ENCODE results near the gene ARFGEF2. TPM values are rescaled to one million over a fixed set of nuclear protein-coding genes. Genes with fewer than 3 reads are reported as not detected.

ARFGEF2 gene
- total RNA-seq, 1 experiment from 2014 or later: 37.9 TPM

DNA sequence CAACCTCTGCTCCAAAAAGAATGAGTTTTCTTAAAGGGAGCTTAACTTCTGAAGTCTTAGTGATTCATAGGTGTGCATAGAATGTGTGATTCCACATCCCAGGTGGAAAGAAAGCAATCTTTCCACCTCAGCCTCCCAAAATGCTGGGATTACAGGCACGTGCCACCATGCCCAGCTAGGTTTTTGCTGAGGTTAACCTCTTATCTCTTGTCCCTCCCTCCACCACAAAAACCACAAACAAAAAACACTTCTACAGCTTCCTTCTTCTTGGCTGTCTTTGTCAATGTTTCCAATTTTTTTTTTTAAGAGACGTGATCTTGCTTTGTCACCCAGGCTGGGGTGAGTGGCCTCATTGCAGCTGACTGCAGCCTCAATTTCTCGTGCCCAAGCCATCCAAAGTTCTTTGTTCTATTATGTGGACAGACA is 116.5 kb downstream of the ARFGEF2 start:
- no peak overlapping the region for H2AFZ ChIP-seq (ENCODE audit: low read length)
- no peak overlapping the region for H3K27ac ChIP-seq (ENCODE audit: low read length)
- H3K4me3 ChIP-seq (ENCODE audit: low read length): no peak overlapping the region
- no peak overlapping the region for H3K9ac ChIP-seq (ENCODE audit: low read length)
- H4K20me1 ChIP-seq (ENCODE audit: insufficient read depth, low read depth, low read length): no peaks in the 10 kb centered on the region
- H3K4me2 ChIP-seq (ENCODE audit: low read depth, low read length, poor library complexity, severe bottlenecking): no peak overlapping the region
- no peaks in the 10 kb centered on the region for H3K9me3 ChIP-seq (ENCODE audit: low read length)
- no peaks in the 10 kb centered on the region for H3K79me2 ChIP-seq (ENCODE audit: low read length)
- no peak for DNase-seq
- peaks cover 4% of the 10 kb centered on the region; the same call in 1 of the 2 replicates for H3K36me3 ChIP-seq (ENCODE audit: insufficient read depth, low read length)
- H3K27me3 ChIP-seq (ENCODE audit: low read length): no peaks in the 10 kb centered on the region
- H3K4me1 ChIP-seq (ENCODE audit: low read length): peaks cover 7% of the 10 kb centered on the region
- no peaks in the 10 kb centered on the region for H3K9me2 ChIP-seq (replicated peaks; ENCODE audit: insufficient read depth, low read length)

DNA sequence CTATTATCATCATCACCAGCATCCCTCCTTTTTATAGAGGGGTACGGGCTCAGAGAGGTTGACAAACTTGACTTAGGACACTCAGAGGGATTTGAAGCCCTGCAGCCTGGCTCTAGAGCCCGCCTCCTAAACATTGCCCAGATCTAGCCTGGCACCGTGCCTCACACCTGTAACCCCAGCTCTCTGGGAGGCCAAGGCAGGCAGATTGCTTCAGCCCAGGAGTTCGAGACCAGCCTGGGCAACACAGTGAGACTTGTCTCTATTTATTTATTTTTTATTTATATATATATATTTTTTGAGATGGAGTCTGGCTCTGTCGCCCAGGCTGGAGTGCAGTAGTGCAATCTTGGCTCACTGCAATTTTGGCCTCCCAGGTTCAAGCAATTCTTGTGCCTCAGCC is 118.3 kb downstream of the ARFGEF2 start:
- Histone ChIP-seq H3K9me2 (replicated peaks; ENCODE audit: insufficient read depth, low read length) (no peaks in the 10 kb centered on the region), H3K9me3 (ENCODE audit: low read length) (no peaks in the 10 kb centered on the region), H3K27me3 (ENCODE audit: low read length) (no peaks in the 10 kb centered on the region), H3K4me3 (ENCODE audit: low read length) (no peak overlapping the region), H3K4me1 (ENCODE audit: low read length) (peaks cover 7% of the 10 kb centered on the region), H3K9ac (ENCODE audit: low read length) (no peak overlapping the region), H2AFZ (ENCODE audit: low read length) (no peak overlapping the region), H3K36me3 (ENCODE audit: insufficient read depth, low read length) (no peaks in the 10 kb centered on the region), H3K4me2 (ENCODE audit: low read depth, low read length, poor library complexity, severe bottlenecking) (no peak overlapping the region), H4K20me1 (ENCODE audit: insufficient read depth, low read depth, low read length) (no peaks in the 10 kb centered on the region), H3K79me2 (ENCODE audit: low read length) (no peaks in the 10 kb centered on the region), H3K27ac (ENCODE audit: low read length) (no peak overlapping the region)
- no peak for DNase-seq

DNA sequence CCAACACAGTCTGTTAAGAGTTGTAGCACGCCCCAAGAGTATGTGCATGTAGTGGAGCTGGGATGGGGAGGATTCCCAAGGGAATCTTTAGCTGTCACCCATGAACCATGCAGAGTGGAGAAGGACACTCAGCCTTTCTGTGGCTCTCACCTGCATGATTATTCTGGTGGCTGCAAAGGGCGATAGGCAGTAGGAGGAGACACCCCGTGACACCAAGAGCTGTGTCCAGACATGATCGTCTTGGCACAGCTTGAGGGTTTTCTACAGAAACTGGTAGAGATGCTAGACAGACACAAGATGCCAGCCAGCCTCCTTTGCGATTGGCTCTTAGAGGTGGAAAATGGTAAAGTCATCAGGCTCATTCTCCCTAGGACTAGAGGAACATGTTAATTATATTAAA is 121.5 kb downstream of the ARFGEF2 start:
- no peaks in the 10 kb centered on the region for H3K27me3 ChIP-seq (ENCODE audit: low read length)
- H3K4me1 ChIP-seq (ENCODE audit: low read length): peaks cover 17% of the 10 kb centered on the region
- H3K4me2 ChIP-seq (ENCODE audit: low read depth, low read length, poor library complexity, severe bottlenecking): no peak overlapping the region
- H3K9ac ChIP-seq (ENCODE audit: low read length): no peak overlapping the region
- no peak overlapping the region for H3K4me3 ChIP-seq (ENCODE audit: low read length)
- H3K36me3 ChIP-seq (ENCODE audit: insufficient read depth, low read length): peaks cover under 1% of the 10 kb centered on the region; the same call in 1 of the 2 replicates
- H3K27ac ChIP-seq (ENCODE audit: low read length): no peak overlapping the region
- DNase-seq: no peak
- peaks cover 17% of the 10 kb centered on the region for H3K79me2 ChIP-seq (ENCODE audit: low read length)
- H2AFZ ChIP-seq (ENCODE audit: low read length): no peak overlapping the region
- peaks cover 5% of the 10 kb centered on the region; the same call in 1 of the 2 replicates for H4K20me1 ChIP-seq (ENCODE audit: insufficient read depth, low read depth, low read length)
- H3K9me3 ChIP-seq (ENCODE audit: low read length): no peaks in the 10 kb centered on the region
- H3K9me2 ChIP-seq (replicated peaks; ENCODE audit: insufficient read depth, low read length): no peaks in the 10 kb centered on the region

DNA sequence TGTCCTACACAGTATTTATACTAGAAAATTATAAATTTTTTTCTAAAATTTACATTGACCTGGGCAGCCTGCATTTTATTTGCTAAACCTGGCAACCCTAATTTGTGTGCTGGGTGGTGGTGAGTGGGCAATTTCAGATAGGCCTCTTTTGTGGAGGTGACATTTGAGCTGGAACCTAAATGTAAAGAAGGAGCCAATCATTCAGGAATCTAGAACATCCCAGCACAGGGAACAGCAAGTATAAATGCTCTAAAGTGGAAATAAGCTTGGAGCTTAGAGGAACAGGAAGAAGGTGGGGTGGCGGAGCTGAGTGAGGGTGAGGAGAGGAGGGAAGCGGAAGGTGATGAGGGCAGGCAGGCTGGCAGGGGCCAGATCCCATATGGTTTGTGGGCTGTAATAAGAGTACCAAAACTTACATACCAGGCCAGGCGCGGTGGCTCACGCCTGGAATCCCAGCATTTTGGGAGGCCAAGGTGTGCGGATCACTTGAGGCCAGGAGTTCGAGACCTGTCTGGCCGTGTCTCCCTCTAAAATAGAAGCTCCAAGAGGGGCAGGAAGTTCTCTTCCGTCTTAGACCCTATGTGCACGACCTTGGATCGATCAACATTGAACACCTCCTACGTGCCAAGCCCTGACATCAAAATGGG is 124.1 kb downstream of the ARFGEF2 start:
- H3K36me3 ChIP-seq (ENCODE audit: insufficient read depth, low read length): peaks cover 19% of the 10 kb centered on the region
- peak overlapping the region; percentile 76 for H3K4me3 ChIP-seq (ENCODE audit: low read length)
- H3K4me2 ChIP-seq (ENCODE audit: low read depth, low read length, poor library complexity, severe bottlenecking): peak overlapping the region; percentile 87
- peak overlapping the region; percentile 85 for H3K9ac ChIP-seq (ENCODE audit: low read length)
- peak overlapping the region; percentile 58 for H3K27ac ChIP-seq (ENCODE audit: low read length)
- H4K20me1 ChIP-seq (ENCODE audit: insufficient read depth, low read depth, low read length): peaks cover 21% of the 10 kb centered on the region; the same call in 1 of the 2 replicates
- H3K27me3 ChIP-seq (ENCODE audit: low read length): no peaks in the 10 kb centered on the region
- no peaks in the 10 kb centered on the region for H3K9me2 ChIP-seq (replicated peaks; ENCODE audit: insufficient read depth, low read length)
- H3K9me3 ChIP-seq (ENCODE audit: low read length): no peaks in the 10 kb centered on the region
- peak overlapping the region; percentile 77 for H2AFZ ChIP-seq (ENCODE audit: low read length)
- H3K79me2 ChIP-seq (ENCODE audit: low read length): peaks cover 43% of the 10 kb centered on the region
- DNase-seq: peak; percentile 66
- H3K4me1 ChIP-seq (ENCODE audit: low read length): peaks cover 34% of the 10 kb centered on the region

DNA sequence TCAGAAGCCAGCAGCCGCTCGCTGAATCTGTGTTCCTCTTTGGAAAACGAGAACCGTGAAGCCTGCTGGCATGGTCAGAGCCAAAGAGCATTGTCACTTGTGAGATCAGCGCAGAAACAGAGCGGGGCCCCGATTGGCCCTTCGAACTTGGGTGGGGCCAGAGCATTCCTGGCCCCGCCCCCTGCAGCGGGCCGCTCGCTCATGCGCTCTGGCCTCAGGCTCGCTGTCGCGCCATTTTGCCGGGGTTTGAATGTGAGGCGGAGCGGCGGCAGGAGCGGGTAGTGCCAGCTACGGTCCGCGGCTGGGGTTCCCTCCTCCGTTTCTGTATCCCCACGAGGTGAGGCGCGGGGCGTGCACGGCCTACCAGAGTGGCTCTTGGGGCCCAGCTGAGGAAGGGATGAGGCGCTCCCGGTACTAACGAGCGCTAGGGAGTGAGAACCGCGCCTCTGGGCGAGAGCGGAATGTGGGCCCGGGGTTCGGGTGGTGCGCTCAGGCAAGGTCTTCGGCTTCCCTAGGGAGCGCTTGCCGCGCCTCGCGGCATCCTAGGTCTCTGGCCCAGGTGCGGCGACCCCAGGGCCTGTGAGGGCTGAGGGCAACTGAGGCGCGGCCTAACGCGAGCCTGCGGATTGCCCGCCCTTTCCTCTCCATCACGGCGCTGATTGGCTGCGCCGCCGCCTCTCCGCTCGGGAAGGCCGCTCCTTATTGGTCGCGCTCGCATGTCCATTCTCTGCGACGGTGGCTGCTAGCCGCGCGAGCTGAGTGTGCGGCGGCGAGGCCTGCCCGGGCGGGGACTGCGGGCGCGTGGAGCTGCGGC is 124.8 kb downstream of the ARFGEF2 start, which contains the start of gene CSE1L:
CSE1L (plus strand) TSS at position 226 of the 814 bp plus-strand sequence. CDS start 12,152 bp downstream, outside the sequence.
- peaks cover 50% of the 10 kb centered on the region for H3K79me2 ChIP-seq (ENCODE audit: low read length)
- H3K36me3 ChIP-seq (ENCODE audit: insufficient read depth, low read length): peaks cover 22% of the 10 kb centered on the region
- peak within 1 kb of the TSS; percentile 76 for H3K4me3 ChIP-seq (ENCODE audit: low read length)
- H4K20me1 ChIP-seq (ENCODE audit: insufficient read depth, low read depth, low read length): peaks cover 21% of the 10 kb centered on the region; the same call in 1 of the 2 replicates
- H3K9me3 ChIP-seq (ENCODE audit: low read length): no peaks in the 10 kb centered on the region
- H3K9ac ChIP-seq (ENCODE audit: low read length): peak within 1 kb of the TSS; percentile 85
- H3K9me2 ChIP-seq (replicated peaks; ENCODE audit: insufficient read depth, low read length): no peaks in the 10 kb centered on the region
- no peaks in the 10 kb centered on the region for H3K27me3 ChIP-seq (ENCODE audit: low read length)
- peak; percentile 98 for DNase-seq
- H3K27ac ChIP-seq (ENCODE audit: low read length): peak within 1 kb of the TSS; percentile 75
- H2AFZ ChIP-seq (ENCODE audit: low read length): peak within 1 kb of the TSS; percentile 77
- H3K4me1 ChIP-seq (ENCODE audit: low read length): peaks cover 41% of the 10 kb centered on the region
- H3K4me2 ChIP-seq (ENCODE audit: low read depth, low read length, poor library complexity, severe bottlenecking): peak within 1 kb of the TSS; percentile 87

DNA sequence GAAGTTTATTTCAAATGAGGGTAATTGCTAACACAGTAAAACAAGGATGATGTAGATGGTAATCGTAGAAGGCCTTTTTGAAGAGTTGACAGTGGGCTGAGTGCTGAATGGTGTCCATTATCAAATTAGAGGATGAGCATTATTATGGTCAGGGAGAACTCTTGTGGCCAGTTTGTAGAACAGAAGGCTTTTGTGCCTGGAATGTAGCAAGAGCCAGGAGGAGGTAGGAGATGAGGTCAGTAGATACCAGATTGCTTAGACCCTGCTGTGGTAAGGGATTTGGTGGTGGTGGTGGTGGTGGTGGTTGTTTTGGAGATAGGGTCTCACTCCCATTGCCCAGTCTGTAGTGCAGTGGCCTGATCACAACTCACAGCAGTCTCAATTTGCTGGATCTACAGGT is 130.8 kb downstream of the ARFGEF2 start:
- no peak overlapping the region for H3K9ac ChIP-seq (ENCODE audit: low read length)
- H3K27ac ChIP-seq (ENCODE audit: low read length): no peak overlapping the region
- H3K79me2 ChIP-seq (ENCODE audit: low read length): peaks cover 100% of the 10 kb centered on the region
- H3K36me3 ChIP-seq (ENCODE audit: insufficient read depth, low read length): peaks cover 36% of the 10 kb centered on the region
- H4K20me1 ChIP-seq (ENCODE audit: insufficient read depth, low read depth, low read length): peaks cover 72% of the 10 kb centered on the region
- H3K4me1 ChIP-seq (ENCODE audit: low read length): peaks cover 68% of the 10 kb centered on the region
- no peak overlapping the region for H2AFZ ChIP-seq (ENCODE audit: low read length)
- no peaks in the 10 kb centered on the region for H3K27me3 ChIP-seq (ENCODE audit: low read length)
- no peak for DNase-seq
- H3K4me3 ChIP-seq (ENCODE audit: low read length): no peak overlapping the region
- peak overlapping the region; percentile 41 for H3K4me2 ChIP-seq (ENCODE audit: low read depth, low read length, poor library complexity, severe bottlenecking)
- H3K9me2 ChIP-seq (replicated peaks; ENCODE audit: insufficient read depth, low read length): no peaks in the 10 kb centered on the region
- no peaks in the 10 kb centered on the region for H3K9me3 ChIP-seq (ENCODE audit: low read length)

DNA sequence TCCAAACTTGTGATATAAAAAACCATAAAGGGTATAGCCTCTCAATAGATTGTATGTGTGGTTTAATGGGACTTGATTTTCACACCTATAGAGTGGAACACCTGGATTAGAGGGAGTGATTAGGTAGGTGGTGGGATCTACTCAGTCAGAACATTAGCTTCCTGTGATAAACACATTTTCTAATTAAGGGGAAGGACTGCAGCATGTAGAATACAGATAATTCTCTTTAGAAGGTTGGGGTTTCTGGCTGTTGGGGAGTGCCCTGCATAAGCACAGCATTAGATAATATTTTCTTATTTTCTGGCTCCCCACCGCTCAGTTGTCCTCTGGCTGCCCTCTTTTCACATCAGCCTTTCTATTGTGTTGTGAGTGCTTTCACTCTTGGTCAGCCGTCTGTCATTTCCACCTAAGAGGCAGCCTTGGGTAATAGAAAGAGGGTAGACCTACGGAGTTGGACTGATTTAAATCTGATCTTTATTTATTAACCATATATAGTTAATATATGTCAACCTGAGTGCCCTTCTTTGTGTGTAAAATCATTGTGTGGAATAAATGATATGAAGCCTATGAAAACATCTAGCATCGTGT is 132.6 kb downstream of the ARFGEF2 start:
- Histone ChIP-seq H3K36me3 (ENCODE audit: insufficient read depth, low read length) (peaks cover 31% of the 10 kb centered on the region), H3K9me3 (ENCODE audit: low read length) (no peaks in the 10 kb centered on the region), H3K4me1 (ENCODE audit: low read length) (peaks cover 53% of the 10 kb centered on the region), H3K27me3 (ENCODE audit: low read length) (no peaks in the 10 kb centered on the region), H3K9ac (ENCODE audit: low read length) (no peak overlapping the region), H4K20me1 (ENCODE audit: insufficient read depth, low read depth, low read length) (peaks cover 65% of the 10 kb centered on the region), H3K27ac (ENCODE audit: low read length) (no peak overlapping the region), H3K9me2 (replicated peaks; ENCODE audit: insufficient read depth, low read length) (no peaks in the 10 kb centered on the region), H2AFZ (ENCODE audit: low read length) (no peak overlapping the region), H3K4me3 (ENCODE audit: low read length) (no peak overlapping the region), H3K79me2 (ENCODE audit: low read length) (peaks cover 100% of the 10 kb centered on the region), H3K4me2 (ENCODE audit: low read depth, low read length, poor library complexity, severe bottlenecking) (no peak overlapping the region)
- no peak for DNase-seq

DNA sequence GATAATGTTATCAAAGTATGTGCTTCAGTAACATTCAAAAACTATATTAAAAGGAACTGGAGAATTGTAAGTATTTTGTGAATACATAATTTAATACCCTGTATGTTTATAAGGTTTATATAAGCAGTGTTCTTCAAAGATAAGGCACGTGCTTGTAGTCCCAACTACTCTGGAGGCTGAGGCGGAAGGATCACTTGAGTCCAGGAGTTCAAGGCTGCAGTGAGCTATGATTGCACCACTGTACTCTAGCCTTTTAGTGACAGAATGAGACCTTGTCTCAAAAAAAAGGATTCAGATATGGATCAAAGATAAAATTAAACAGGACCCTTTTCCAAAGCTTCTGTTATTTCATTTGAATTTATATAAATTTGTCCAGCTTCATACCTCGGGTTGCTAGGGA is 141.8 kb downstream of the ARFGEF2 start:
- H2AFZ ChIP-seq (ENCODE audit: low read length): no peak overlapping the region
- no peak overlapping the region for H3K4me3 ChIP-seq (ENCODE audit: low read length)
- H3K4me1 ChIP-seq (ENCODE audit: low read length): no peaks in the 10 kb centered on the region
- H3K79me2 ChIP-seq (ENCODE audit: low read length): peaks cover 72% of the 10 kb centered on the region
- H3K36me3 ChIP-seq (ENCODE audit: insufficient read depth, low read length): peaks cover 48% of the 10 kb centered on the region; the same call in 1 of the 2 replicates
- no peak overlapping the region for H3K9ac ChIP-seq (ENCODE audit: low read length)
- no peaks in the 10 kb centered on the region for H3K9me2 ChIP-seq (replicated peaks; ENCODE audit: insufficient read depth, low read length)
- H4K20me1 ChIP-seq (ENCODE audit: insufficient read depth, low read depth, low read length): peaks cover 9% of the 10 kb centered on the region; the same call in 1 of the 2 replicates
- no peak overlapping the region for H3K4me2 ChIP-seq (ENCODE audit: low read depth, low read length, poor library complexity, severe bottlenecking)
- DNase-seq: no peak
- no peaks in the 10 kb centered on the region for H3K27me3 ChIP-seq (ENCODE audit: low read length)
- H3K27ac ChIP-seq (ENCODE audit: low read length): no peak overlapping the region
- no peaks in the 10 kb centered on the region for H3K9me3 ChIP-seq (ENCODE audit: low read length)
